Type B pancreatic cell (in vitro differentiated cells): ENCODE measurements around the gene MEGF6. TPM values are rescaled to one million over a fixed set of nuclear protein-coding genes. Genes with fewer than 3 reads are reported as not detected.
A peak's percentile ranks its signal among the peaks of the same experiment; 100 is the strongest.

Source experiments
- DNase-seq: peaks from one replicate; pipeline ENCODE4 v3.0.0; 2021; ENCODE audit warnings: mixed read lengths; ENCODE audit not compliant: unreplicated experiment; ENCODE audit errors: extremely low spot score
- H3K27ac Mint-ChIP-seq: 2 replicates; pipeline ENCODE4 v1.8.0; 2021; ENCODE audit warnings: mild to moderate bottlenecking, mixed read lengths
- H3K27me3 Mint-ChIP-seq: 2 replicates; pipeline ENCODE4 v1.8.0; 2021; ENCODE audit warnings: mixed read lengths
- H3K36me3 Mint-ChIP-seq: 2 replicates; pipeline ENCODE4 v1.8.0; 2021; ENCODE audit warnings: mixed read lengths
- H3K4me1 Mint-ChIP-seq: one replicate; pipeline ENCODE4 v1.8.0; 2021; ENCODE audit warnings: mixed read lengths; ENCODE audit not compliant: unreplicated experiment
- H3K4me3 Mint-ChIP-seq: 2 replicates; pipeline ENCODE4 v1.8.0; 2021; ENCODE audit warnings: mild to moderate bottlenecking, mixed read lengths
- H3K9me3 Mint-ChIP-seq: 2 replicates; pipeline ENCODE4 v1.8.0; 2021; ENCODE audit warnings: mixed read lengths
- total RNA-seq: library from RNA; stranded (reverse); gene quantifications from 2 replicates; pipeline ENCODE4 v1.2.1, GENCODE V29; 2021; ENCODE audit warnings: low replicate concordance
- TF ChIP-seq, protein P1 (sequence below): fragments of 200-600 bp; sonication (generic); conservative IDR thresholded peaks from 2 replicates; pipeline ENCODE4 v1.5.0; 2021; ENCODE audit warnings: antibody characterized with exemption, mild to moderate bottlenecking

The MEGF6 gene
- total RNA-seq, 1 donor from 2014 or later = 61.7 TPM

DNA sequence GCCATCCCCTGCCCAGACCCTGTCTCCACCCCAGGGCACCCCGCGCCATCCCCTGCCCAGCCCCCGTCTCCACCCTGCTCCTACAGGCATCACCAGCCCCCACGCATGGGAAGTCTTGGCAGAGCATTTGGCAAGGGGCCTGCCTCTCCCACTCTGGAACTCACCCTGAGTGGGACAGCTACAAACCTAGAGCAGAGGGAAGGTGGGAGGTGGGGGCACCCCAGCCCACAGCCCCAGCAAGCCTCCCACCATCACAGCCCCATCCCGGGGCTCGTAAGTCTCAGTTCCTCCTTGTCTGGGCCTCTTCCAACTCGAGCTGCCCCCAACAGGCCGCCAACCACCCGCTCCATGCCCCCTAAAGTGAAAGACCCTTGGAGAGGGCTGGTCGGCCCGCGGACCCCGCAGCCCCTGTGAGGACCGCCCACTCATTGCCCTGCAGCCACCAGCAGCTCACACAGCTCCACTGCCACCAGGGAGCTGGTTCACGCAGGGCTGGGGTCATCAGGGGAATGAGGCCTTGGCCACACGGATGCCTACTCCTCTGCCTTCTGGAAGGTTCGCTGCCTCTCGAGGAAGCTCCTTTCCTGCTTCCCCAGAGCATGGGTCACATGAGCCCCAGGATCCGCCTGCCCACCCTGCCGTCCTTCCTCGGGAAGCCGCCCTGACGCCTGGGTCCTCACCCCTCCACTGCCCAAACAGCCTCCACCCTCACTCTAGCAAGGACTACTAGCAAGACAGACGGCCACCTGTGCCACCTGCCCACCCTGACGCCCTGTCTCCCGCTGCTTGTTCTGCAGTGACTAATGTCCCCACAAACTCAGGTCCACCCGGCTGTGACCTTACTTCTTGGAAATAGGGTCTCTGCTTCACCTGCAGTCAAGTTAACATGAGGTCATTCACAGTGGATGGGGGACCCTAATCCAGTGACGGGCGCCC is 14.4 kb downstream of the MEGF6 start:
- no peaks in the 10 kb centered on the region for H3K36me3 Mint-ChIP-seq
- H3K4me1 Mint-ChIP-seq = peaks cover 12% of the 10 kb centered on the region
- DNase-seq = no peak
- H3K9me3 Mint-ChIP-seq = no peaks in the 10 kb centered on the region
- H3K27me3 Mint-ChIP-seq = no peaks in the 10 kb centered on the region
- no peak overlapping the region for H3K4me3 Mint-ChIP-seq
- TF ChIP-seq, protein P1, sequence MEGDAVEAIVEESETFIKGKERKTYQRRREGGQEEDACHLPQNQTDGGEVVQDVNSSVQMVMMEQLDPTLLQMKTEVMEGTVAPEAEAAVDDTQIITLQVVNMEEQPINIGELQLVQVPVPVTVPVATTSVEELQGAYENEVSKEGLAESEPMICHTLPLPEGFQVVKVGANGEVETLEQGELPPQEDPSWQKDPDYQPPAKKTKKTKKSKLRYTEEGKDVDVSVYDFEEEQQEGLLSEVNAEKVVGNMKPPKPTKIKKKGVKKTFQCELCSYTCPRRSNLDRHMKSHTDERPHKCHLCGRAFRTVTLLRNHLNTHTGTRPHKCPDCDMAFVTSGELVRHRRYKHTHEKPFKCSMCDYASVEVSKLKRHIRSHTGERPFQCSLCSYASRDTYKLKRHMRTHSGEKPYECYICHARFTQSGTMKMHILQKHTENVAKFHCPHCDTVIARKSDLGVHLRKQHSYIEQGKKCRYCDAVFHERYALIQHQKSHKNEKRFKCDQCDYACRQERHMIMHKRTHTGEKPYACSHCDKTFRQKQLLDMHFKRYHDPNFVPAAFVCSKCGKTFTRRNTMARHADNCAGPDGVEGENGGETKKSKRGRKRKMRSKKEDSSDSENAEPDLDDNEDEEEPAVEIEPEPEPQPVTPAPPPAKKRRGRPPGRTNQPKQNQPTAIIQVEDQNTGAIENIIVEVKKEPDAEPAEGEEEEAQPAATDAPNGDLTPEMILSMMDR = no peak
- peak overlapping the region; percentile 42 for H3K27ac Mint-ChIP-seq

DNA sequence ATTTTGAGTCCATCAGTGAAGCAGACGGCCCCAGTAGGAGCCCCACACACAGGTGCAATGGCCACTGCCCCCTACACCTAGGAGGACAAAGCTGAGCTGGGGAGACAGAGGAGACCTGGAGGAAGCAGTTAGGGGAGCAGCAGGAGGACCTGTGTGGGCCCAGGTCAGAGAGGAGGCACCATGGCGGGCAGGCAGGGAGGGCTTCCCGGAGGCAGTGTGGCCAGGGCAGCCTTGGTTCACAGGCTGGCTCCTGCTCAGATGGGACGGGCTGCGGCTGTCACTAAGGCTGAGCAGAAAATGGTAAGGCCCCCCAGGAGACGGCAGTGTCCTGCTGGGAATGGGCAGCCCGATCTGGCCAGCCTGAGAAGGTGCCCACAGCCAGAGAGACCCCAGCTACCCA is 15.4 kb downstream of the MEGF6 start:
- Mint-ChIP-seq H3K9me3 (no peaks in the 10 kb centered on the region), H3K27ac (no peak overlapping the region), H3K27me3 (no peaks in the 10 kb centered on the region), H3K4me3 (no peak overlapping the region), H3K4me1 (peaks cover 12% of the 10 kb centered on the region), H3K36me3 (no peaks in the 10 kb centered on the region)
- no peak for DNase-seq
- TF ChIP-seq, protein P1 = no peak

DNA sequence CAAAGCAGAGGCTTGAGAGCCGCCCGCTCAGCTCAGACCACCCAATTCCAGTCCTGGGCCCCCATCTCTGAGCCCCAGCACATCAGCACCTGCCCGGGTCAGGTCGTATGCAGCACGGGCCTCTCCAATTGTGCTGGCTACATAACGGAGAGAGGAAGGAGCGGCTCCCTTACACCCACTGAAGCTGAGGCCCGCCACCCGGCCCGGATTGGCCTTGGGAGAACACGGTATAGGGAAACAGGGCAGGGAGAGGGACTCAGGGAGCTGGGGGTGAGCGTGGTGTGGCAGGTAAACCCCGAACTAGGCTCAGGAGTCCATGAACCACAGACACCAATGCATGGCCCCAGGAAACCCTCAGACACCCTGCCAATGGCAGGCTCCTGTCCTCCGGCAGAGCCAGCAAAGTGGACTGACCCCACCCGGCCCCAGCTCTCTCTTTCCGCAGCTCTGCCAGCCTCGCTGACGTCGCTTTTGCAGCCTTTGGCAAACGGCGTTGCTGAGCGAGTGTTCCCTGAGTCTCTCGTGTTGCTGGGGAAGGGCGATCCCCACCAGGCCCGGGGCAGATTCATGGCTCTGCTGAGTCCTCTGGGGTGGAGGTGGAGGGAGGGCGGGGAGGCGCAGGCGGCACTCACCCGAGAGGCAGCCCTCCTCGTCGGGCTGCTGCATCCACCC is 16.5 kb downstream of the MEGF6 start:
- H3K4me1 Mint-ChIP-seq = peaks cover 17% of the 10 kb centered on the region
- H3K36me3 Mint-ChIP-seq = no peaks in the 10 kb centered on the region
- H3K9me3 Mint-ChIP-seq = no peaks in the 10 kb centered on the region
- no peak overlapping the region for H3K4me3 Mint-ChIP-seq
- TF ChIP-seq, protein P1 = no peak
- H3K27ac Mint-ChIP-seq = no peak overlapping the region
- H3K27me3 Mint-ChIP-seq = no peaks in the 10 kb centered on the region
- no peak for DNase-seq

DNA sequence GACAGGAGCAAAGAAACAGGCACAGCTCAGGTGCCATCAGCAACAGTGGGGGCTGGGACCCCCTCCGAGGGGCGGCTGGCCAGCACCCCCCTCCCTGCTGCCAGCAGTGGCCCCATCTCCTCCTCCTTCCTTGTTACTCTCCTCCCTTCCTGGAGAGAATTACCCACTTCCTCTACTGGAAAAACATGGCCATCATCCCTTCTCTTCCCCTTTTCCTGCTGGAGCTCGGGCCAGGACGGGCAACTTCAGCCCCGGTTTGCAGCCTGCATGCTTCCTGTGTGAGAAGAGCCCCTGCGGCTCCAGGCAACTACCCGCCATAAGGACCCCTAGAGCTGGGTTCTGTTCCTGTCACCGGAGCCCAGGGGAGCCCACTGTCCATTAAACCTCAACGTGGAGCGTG is 17.6 kb downstream of the MEGF6 start:
- no peaks in the 10 kb centered on the region for H3K36me3 Mint-ChIP-seq
- no peak overlapping the region for H3K27ac Mint-ChIP-seq
- no peak overlapping the region for H3K4me3 Mint-ChIP-seq

DNA sequence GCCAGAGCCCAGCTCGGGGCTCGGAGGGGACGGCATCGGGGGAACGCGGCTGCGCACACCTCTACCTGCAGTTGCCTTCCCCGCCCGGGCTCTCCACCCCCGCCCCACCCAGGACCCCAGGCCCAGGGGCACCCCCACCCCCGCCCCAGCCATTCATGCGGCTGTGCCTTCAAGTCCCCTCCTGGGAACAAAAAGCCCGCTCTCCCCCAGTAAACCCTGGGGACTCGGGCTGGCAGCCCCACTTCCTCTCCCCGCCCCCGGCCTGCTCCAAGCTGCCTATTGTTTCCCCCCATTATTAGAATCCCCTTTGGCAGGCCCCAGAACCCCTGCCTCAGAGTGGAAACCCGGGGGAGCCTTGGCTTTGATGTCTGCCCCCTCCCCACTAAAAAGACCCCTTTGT is 18.0 kb downstream of the MEGF6 start:
- no peaks in the 10 kb centered on the region for H3K9me3 Mint-ChIP-seq
- no peak for DNase-seq
- H3K4me1 Mint-ChIP-seq = peaks cover 21% of the 10 kb centered on the region
- no peaks in the 10 kb centered on the region for H3K27me3 Mint-ChIP-seq
- no peaks in the 10 kb centered on the region for H3K36me3 Mint-ChIP-seq
- no peak overlapping the region for H3K27ac Mint-ChIP-seq
- TF ChIP-seq, protein P1 = no peak
- no peak overlapping the region for H3K4me3 Mint-ChIP-seq

More for the DNA sequence above, 17.6 kb downstream of the MEGF6 start:
- no peaks in the 10 kb centered on the region for H3K27me3 Mint-ChIP-seq
- DNase-seq = no peak
- no peaks in the 10 kb centered on the region for H3K9me3 Mint-ChIP-seq
- H3K4me1 Mint-ChIP-seq = peaks cover 21% of the 10 kb centered on the region
- TF ChIP-seq, protein P1 = no peak
